ENCODE measurements around the gene CLTA.

DNA sequence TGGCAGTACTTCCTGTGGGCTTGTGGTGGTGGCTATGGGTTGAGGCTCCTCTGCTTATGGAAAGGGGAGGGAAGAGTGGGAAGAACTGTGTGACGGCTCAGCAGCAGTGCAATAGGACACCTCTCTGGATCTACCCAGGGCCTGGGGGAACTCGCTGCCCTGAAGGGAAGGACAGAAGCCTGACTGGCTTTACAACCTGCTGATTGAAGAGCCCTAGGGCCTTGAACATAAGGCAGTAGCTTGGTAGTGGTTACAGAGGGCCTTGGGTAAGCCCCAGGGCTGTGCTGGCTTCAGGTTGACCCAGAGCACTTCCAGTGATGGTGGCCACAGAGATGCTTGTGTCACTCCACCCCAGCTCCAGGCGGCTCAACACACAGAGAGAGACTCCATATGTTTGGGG, 16.0 kb upstream of the CLTA start:
- TF ChIP-seq, protein P1, sequence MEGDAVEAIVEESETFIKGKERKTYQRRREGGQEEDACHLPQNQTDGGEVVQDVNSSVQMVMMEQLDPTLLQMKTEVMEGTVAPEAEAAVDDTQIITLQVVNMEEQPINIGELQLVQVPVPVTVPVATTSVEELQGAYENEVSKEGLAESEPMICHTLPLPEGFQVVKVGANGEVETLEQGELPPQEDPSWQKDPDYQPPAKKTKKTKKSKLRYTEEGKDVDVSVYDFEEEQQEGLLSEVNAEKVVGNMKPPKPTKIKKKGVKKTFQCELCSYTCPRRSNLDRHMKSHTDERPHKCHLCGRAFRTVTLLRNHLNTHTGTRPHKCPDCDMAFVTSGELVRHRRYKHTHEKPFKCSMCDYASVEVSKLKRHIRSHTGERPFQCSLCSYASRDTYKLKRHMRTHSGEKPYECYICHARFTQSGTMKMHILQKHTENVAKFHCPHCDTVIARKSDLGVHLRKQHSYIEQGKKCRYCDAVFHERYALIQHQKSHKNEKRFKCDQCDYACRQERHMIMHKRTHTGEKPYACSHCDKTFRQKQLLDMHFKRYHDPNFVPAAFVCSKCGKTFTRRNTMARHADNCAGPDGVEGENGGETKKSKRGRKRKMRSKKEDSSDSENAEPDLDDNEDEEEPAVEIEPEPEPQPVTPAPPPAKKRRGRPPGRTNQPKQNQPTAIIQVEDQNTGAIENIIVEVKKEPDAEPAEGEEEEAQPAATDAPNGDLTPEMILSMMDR (IDR thresholded peaks at IDR 0.05), result no peak
- TF ChIP-seq GABPA (IDR thresholded peaks at IDR 0.05; ENCODE audit: low read depth), result no peak
- no peak for TF ChIP-seq RFX5 (IDR thresholded peaks at IDR 0.05; ENCODE audit: low read length)
- TF ChIP-seq TAF1 (IDR thresholded peaks at IDR 0.05; ENCODE audit: borderline replicate concordance, low read depth, low read length), result no peak
- no peak for TF ChIP-seq EZH2phosphoT487 (IDR thresholded peaks at IDR 0.05; ENCODE audit: borderline replicate concordance, low read depth)
- no peak for TF ChIP-seq FOXM1 (IDR thresholded peaks at IDR 0.05; ENCODE audit: low read depth)

Measured in SK-N-SH (cell line).